Loucy (cell line): ENCODE measurements around the gene KCNE5.
A peak's percentile ranks its signal among the peaks of the same experiment; 100 is the strongest.

Experiments
- H2AFZ ChIP-seq: fragments of 200-600 bp; sonication (generic); 2 replicates; pipeline ENCODE4 v1.6.0; 2016; ENCODE audit warnings: antibody characterized with exemption, mild to moderate bottlenecking, low read length, moderate library complexity
- H3F3A ChIP-seq: fragments of 200-600 bp; 2 replicates; pipeline ENCODE4 v1.6.0; 2016; ENCODE audit warnings: antibody characterized with exemption, low read depth, mild to moderate bottlenecking
- H3K27me3 ChIP-seq: fragments of 200-600 bp; sonication (generic); 2 replicates; pipeline ENCODE4 v1.6.1; 2014; ENCODE audit warnings: low read length, mild to moderate bottlenecking; ENCODE audit not compliant: insufficient read depth, poor library complexity, severe bottlenecking
- H3K36me3 ChIP-seq: fragments of 200-600 bp; sonication (generic); 2 replicates; pipeline ENCODE4 v1.6.1; 2016; ENCODE audit warnings: low read length; ENCODE audit not compliant: insufficient read depth
- H3K4me1 ChIP-seq: fragments of 200-600 bp; sonication (generic); 2 replicates; pipeline ENCODE4 v1.5.1; 2014; ENCODE audit warnings: low read length, mild to moderate bottlenecking; ENCODE audit not compliant: insufficient read depth, poor library complexity, severe bottlenecking
- H3K4me2 ChIP-seq: fragments of 200-600 bp; sonication (generic); 2 replicates; pipeline ENCODE4 v1.6.0; 2014; ENCODE audit warnings: antibody characterized with exemption, low read length, low read depth, mild to moderate bottlenecking; ENCODE audit not compliant: poor library complexity, severe bottlenecking
- H3K4me3 ChIP-seq: fragments of 200-600 bp; sonication (generic); 2 replicates; pipeline ENCODE4 v1.5.1; 2014; ENCODE audit warnings: low read length, mild to moderate bottlenecking, mixed read lengths; ENCODE audit not compliant: poor library complexity, severe bottlenecking
- H3K79me2 ChIP-seq: fragments of 200-600 bp; sonication (generic); 2 replicates; pipeline ENCODE4 v1.6.1; 2014; ENCODE audit warnings: low read length; ENCODE audit not compliant: insufficient read depth
- H3K9ac ChIP-seq: fragments of 200-600 bp; sonication (generic); 2 replicates; pipeline ENCODE4 v1.6.0; 2014; ENCODE audit warnings: mild to moderate bottlenecking, low read depth, low read length, moderate library complexity; ENCODE audit not compliant: poor library complexity, severe bottlenecking
- H3K9me2 ChIP-seq: fragments of 200-600 bp; sonication (generic); replicated peaks from 2 replicates; pipeline ENCODE4 v1.6.1; 2016; ENCODE audit warnings: low read depth, low read length, mixed read lengths
- H3K9me3 ChIP-seq: fragments of 200-600 bp; sonication (generic); 2 replicates; pipeline ENCODE4 v1.6.1; 2014; ENCODE audit warnings: mild to moderate bottlenecking, antibody characterized with exemption, low read length, low read depth; ENCODE audit not compliant: insufficient read depth
- H4K20me1 ChIP-seq: fragments of 200-600 bp; sonication (generic); 2 replicates; pipeline ENCODE4 v1.6.0; 2014; ENCODE audit warnings: antibody characterized with exemption, low read length, mild to moderate bottlenecking; ENCODE audit not compliant: insufficient read depth, poor library complexity, severe bottlenecking
- EZH2phosphoT487 ChIP-seq: fragments of 200-600 bp; IDR thresholded peaks from 2 replicates; pipeline ENCODE4 v1.6.1; 2018; ENCODE audit warnings: antibody characterized with exemption, mild to moderate bottlenecking, moderate library complexity, borderline replicate concordance
- TF ChIP-seq, protein P1 (sequence below): fragments of 200-600 bp; sonication (generic); conservative IDR thresholded peaks from 2 replicates; pipeline ENCODE4 v1.5.1; 2014; ENCODE audit warnings: mild to moderate bottlenecking, antibody characterized with exemption, low read length

The KCNE5 gene

DNA sequence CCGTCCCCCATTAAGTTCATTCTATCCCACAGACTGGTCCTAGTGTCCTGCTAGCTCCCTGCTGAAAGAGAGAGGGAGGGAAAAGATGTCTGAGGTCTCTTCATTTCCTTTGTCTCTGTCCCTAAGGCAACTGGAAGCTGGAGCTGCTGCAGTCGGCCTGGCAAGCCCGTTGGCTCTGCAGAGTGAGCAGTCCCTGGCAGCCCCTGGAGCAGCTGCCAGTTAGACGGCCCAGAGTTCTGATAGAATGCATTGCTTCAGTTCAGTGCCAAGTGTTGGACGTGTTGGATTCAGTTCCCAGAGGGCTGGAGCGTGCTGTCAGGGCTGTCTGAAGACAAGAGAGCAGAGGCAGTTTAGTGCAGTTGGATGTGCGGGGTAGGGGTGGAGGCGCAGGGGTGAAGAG is 975 bp downstream of the KCNE5 start:
- no peak overlapping the region for H3K9ac ChIP-seq

DNA sequence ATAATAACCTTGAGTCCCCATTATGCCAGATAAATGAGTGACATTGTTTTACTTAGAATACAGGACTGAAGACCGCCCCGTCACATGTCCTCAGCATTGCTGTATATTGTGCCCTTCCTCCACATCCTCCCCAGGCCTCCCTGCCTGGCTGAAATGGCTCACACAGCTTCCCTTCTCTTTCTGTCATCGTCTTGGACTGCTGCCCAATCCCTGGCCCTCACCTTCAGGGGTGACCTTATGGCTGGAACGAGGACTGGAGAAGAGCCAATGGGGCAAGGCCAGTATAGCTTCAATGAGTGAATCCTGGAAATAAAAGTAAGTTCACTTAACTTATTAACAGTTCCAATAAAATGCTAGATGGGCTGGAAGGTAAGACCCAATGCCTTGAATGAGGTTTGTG is 2.7 kb downstream of the KCNE5 start:
- H3K4me1 ChIP-seq: peaks cover 17% of the 10 kb centered on the region

More for the DNA sequence above, 975 bp downstream of the KCNE5 start:
- Histone ChIP-seq H4K20me1 (no peaks in the 10 kb centered on the region), H3K4me1 (peaks cover 26% of the 10 kb centered on the region), H3K9me3 (no peaks in the 10 kb centered on the region; the same call in 1 of the 2 replicates), H3K4me2 (no peak overlapping the region), H3K4me3 (no peak overlapping the region), H3K9me2 (no peaks in the 10 kb centered on the region), H3K27me3 (no peaks in the 10 kb centered on the region), H3F3A (no peaks in the 10 kb centered on the region), H2AFZ (no peak overlapping the region), H3K79me2 (no peaks in the 10 kb centered on the region), H3K36me3 (no peaks in the 10 kb centered on the region)
- TF ChIP-seq EZH2phosphoT487: no peak
- TF ChIP-seq, protein P1, sequence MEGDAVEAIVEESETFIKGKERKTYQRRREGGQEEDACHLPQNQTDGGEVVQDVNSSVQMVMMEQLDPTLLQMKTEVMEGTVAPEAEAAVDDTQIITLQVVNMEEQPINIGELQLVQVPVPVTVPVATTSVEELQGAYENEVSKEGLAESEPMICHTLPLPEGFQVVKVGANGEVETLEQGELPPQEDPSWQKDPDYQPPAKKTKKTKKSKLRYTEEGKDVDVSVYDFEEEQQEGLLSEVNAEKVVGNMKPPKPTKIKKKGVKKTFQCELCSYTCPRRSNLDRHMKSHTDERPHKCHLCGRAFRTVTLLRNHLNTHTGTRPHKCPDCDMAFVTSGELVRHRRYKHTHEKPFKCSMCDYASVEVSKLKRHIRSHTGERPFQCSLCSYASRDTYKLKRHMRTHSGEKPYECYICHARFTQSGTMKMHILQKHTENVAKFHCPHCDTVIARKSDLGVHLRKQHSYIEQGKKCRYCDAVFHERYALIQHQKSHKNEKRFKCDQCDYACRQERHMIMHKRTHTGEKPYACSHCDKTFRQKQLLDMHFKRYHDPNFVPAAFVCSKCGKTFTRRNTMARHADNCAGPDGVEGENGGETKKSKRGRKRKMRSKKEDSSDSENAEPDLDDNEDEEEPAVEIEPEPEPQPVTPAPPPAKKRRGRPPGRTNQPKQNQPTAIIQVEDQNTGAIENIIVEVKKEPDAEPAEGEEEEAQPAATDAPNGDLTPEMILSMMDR: no peak

DNA sequence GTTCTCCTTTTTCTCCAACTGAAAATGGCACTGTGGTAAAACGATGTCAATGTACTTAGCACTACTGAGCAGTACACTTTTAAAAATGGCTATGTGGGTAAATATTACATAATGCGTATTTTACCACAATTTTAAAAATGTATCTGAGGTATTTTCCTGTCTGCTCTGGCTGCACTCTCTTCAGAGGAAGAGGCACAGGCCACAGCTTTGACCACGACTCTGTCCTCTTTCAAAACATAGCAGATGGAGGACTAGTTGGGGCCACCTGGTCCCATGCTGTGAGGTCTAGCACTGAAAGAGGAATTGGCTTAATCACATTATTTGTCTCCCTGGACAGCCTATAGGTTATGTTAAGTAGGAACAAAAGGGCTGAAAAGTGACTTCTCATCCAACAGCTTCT is 5.2 kb downstream of the KCNE5 start:
- Histone ChIP-seq H4K20me1 (no peaks in the 10 kb centered on the region), H3K9ac (no peak overlapping the region), H3K36me3 (no peaks in the 10 kb centered on the region), H3K27me3 (no peaks in the 10 kb centered on the region), H3K4me1 (peaks cover 17% of the 10 kb centered on the region), H3K4me3 (no peak overlapping the region), H3K9me3 (no peaks in the 10 kb centered on the region), H3K9me2 (no peaks in the 10 kb centered on the region), H2AFZ (no peak overlapping the region), H3F3A (no peaks in the 10 kb centered on the region), H3K79me2 (no peaks in the 10 kb centered on the region), H3K4me2 (peak overlapping the region; percentile 40)
- no peak for TF ChIP-seq EZH2phosphoT487
- TF ChIP-seq, protein P1: no peak

More for the DNA sequence above, 2.7 kb downstream of the KCNE5 start:
- Histone ChIP-seq H3K4me2 (no peak overlapping the region), H3K79me2 (no peaks in the 10 kb centered on the region), H3K4me3 (no peak overlapping the region), H3K9me3 (no peaks in the 10 kb centered on the region; the same call in 1 of the 2 replicates), H3K27me3 (no peaks in the 10 kb centered on the region), H3K9ac (no peak overlapping the region), H2AFZ (no peak overlapping the region), H4K20me1 (no peaks in the 10 kb centered on the region), H3K36me3 (no peaks in the 10 kb centered on the region), H3K9me2 (no peaks in the 10 kb centered on the region), H3F3A (no peaks in the 10 kb centered on the region)
- no peak for TF ChIP-seq EZH2phosphoT487
- TF ChIP-seq, protein P1: no peak
